ENCODE measurements around the gene ZIC4.

Gene ZIC4

GRCh38 chr3:147368151-147368550 is 38.2 kb downstream of the ZIC4 start:
- no peaks in the 10 kb centered on the region for H3K4me1 ChIP-seq (ENCODE audit: control insufficient read depth, insufficient read depth, low read length)
- peaks cover 63 to 73% of the 10 kb centered on the region in 2 donors for H3K27me3 ChIP-seq (ENCODE audit: control insufficient read depth in 1 of 2, insufficient read depth in 2 of 2, low read length in 2 of 2)
- no peak overlapping the region for H3K4me3 ChIP-seq (ENCODE audit: low read length in 2 of 2)
- peaks cover 0 to 6% of the 10 kb centered on the region in 2 donors for H3K9me3 ChIP-seq (ENCODE audit: control insufficient read depth in 2 of 2, low read length in 2 of 2)
- H3K9ac ChIP-seq (ENCODE audit: low read length in 2 of 2) = no peak overlapping the region
- no peak overlapping the region for H3K27ac ChIP-seq (ENCODE audit: low read length)
- H3K36me3 ChIP-seq (ENCODE audit: control insufficient read depth in 2 of 2, insufficient read depth in 2 of 2, low read length in 2 of 2) = no peaks in the 10 kb centered on the region

GRCh38 chr3:147367676-147368075 is 38.7 kb downstream of the ZIC4 start:
- Histone ChIP-seq H3K36me3 (ENCODE audit: control insufficient read depth in 2 of 2, insufficient read depth in 2 of 2, low read length in 2 of 2) (no peaks in the 10 kb centered on the region), H3K9ac (ENCODE audit: low read length in 2 of 2) (no peak overlapping the region), H3K4me3 (ENCODE audit: low read length in 2 of 2) (no peak overlapping the region), H3K27me3 (ENCODE audit: control insufficient read depth in 1 of 2, insufficient read depth in 2 of 2, low read length in 2 of 2) (peaks cover 60 to 69% of the 10 kb centered on the region in 2 donors), H3K9me3 (ENCODE audit: control insufficient read depth in 2 of 2, low read length in 2 of 2) (peaks cover 0 to 6% of the 10 kb centered on the region in 2 donors), H3K4me1 (ENCODE audit: control insufficient read depth, insufficient read depth, low read length) (no peaks in the 10 kb centered on the region), H3K27ac (ENCODE audit: low read length) (no peak overlapping the region)

- peaks cover 3% of the 10 kb centered on the region for H3K4me1 ChIP-seq (ENCODE audit: control insufficient read depth, insufficient read depth, low read length)
- H3K9ac ChIP-seq (ENCODE audit: low read length in 2 of 2) = no peak overlapping the region
- H3K27me3 ChIP-seq (ENCODE audit: control insufficient read depth in 1 of 2, insufficient read depth in 2 of 2, low read length in 2 of 2) = peaks cover 58 to 63% of the 10 kb centered on the region in 2 donors
- no peak overlapping the region for H3K27ac ChIP-seq (ENCODE audit: low read length)
- peaks cover 0 to 6% of the 10 kb centered on the region in 2 donors for H3K9me3 ChIP-seq (ENCODE audit: control insufficient read depth in 2 of 2, low read length in 2 of 2)
- no peak overlapping the region for H3K4me3 ChIP-seq (ENCODE audit: low read length in 2 of 2)
- H3K36me3 ChIP-seq (ENCODE audit: control insufficient read depth in 2 of 2, insufficient read depth in 2 of 2, low read length in 2 of 2) = no peaks in the 10 kb centered on the region
These were observed 40.9 kb downstream of the ZIC4 start for GRCh38 chr3:147365196-147366115.

- H3K27me3 ChIP-seq (ENCODE audit: control insufficient read depth in 1 of 2, insufficient read depth in 2 of 2, low read length in 2 of 2) = peaks cover 60 to 63% of the 10 kb centered on the region in 2 donors
- peaks cover 0 to 6% of the 10 kb centered on the region in 2 donors for H3K9me3 ChIP-seq (ENCODE audit: control insufficient read depth in 2 of 2, low read length in 2 of 2)
- peaks cover 3% of the 10 kb centered on the region for H3K4me1 ChIP-seq (ENCODE audit: control insufficient read depth, insufficient read depth, low read length)
- no peaks in the 10 kb centered on the region for H3K36me3 ChIP-seq (ENCODE audit: control insufficient read depth in 2 of 2, insufficient read depth in 2 of 2, low read length in 2 of 2)
- H3K4me3 ChIP-seq (ENCODE audit: low read length in 2 of 2) = no peak overlapping the region
- H3K9ac ChIP-seq (ENCODE audit: low read length in 2 of 2) = no peak overlapping the region
- no peak overlapping the region for H3K27ac ChIP-seq (ENCODE audit: low read length)
These were observed 41.6 kb downstream of the ZIC4 start for GRCh38 chr3:147364771-147365170.

GRCh38 chr3:147361454-147362420 is 44.6 kb downstream of the ZIC4 start:
- Histone ChIP-seq H3K4me1 (ENCODE audit: control insufficient read depth, insufficient read depth, low read length) (peaks cover 5% of the 10 kb centered on the region), H3K36me3 (ENCODE audit: control insufficient read depth in 2 of 2, insufficient read depth in 2 of 2, low read length in 2 of 2) (no peaks in the 10 kb centered on the region), H3K9me3 (ENCODE audit: control insufficient read depth in 2 of 2, low read length in 2 of 2) (peaks cover 0 to 11% of the 10 kb centered on the region in 2 donors), H3K4me3 (ENCODE audit: low read length in 2 of 2) (no peak overlapping the region), H3K27me3 (ENCODE audit: control insufficient read depth in 1 of 2, insufficient read depth in 2 of 2, low read length in 2 of 2) (peaks cover 64 to 65% of the 10 kb centered on the region in 2 donors), H3K27ac (ENCODE audit: low read length) (no peak overlapping the region), H3K9ac (ENCODE audit: low read length in 2 of 2) (no peak overlapping the region)

- H3K9me3 ChIP-seq (ENCODE audit: control insufficient read depth in 2 of 2, low read length in 2 of 2) = peaks cover 0 to 11% of the 10 kb centered on the region in 2 donors
- peaks cover 5% of the 10 kb centered on the region for H3K4me1 ChIP-seq (ENCODE audit: control insufficient read depth, insufficient read depth, low read length)
- H3K36me3 ChIP-seq (ENCODE audit: control insufficient read depth in 2 of 2, insufficient read depth in 2 of 2, low read length in 2 of 2) = no peaks in the 10 kb centered on the region
- no peak overlapping the region for H3K27ac ChIP-seq (ENCODE audit: low read length)
- no peak overlapping the region for H3K4me3 ChIP-seq (ENCODE audit: low read length in 2 of 2)
- peaks cover 69 to 74% of the 10 kb centered on the region in 2 donors for H3K27me3 ChIP-seq (ENCODE audit: control insufficient read depth in 1 of 2, insufficient read depth in 2 of 2, low read length in 2 of 2)
- no peak overlapping the region for H3K9ac ChIP-seq (ENCODE audit: low read length in 2 of 2)
These were observed 45.5 kb downstream of the ZIC4 start for GRCh38 chr3:147360646-147361453.

GRCh38 chr3:147360051-147360439 is 46.3 kb downstream of the ZIC4 start:
- H3K9me3 ChIP-seq (ENCODE audit: control insufficient read depth in 2 of 2, low read length in 2 of 2) = peaks cover 0 to 7% of the 10 kb centered on the region in 2 donors
- H3K27ac ChIP-seq (ENCODE audit: low read length) = no peak overlapping the region
- no peak overlapping the region for H3K9ac ChIP-seq (ENCODE audit: low read length in 2 of 2)
- no peak overlapping the region for H3K4me3 ChIP-seq (ENCODE audit: low read length in 2 of 2)
- H3K36me3 ChIP-seq (ENCODE audit: control insufficient read depth in 2 of 2, insufficient read depth in 2 of 2, low read length in 2 of 2) = no peaks in the 10 kb centered on the region
- H3K27me3 ChIP-seq (ENCODE audit: control insufficient read depth in 1 of 2, insufficient read depth in 2 of 2, low read length in 2 of 2) = peaks cover 72 to 74% of the 10 kb centered on the region in 2 donors
- H3K4me1 ChIP-seq (ENCODE audit: control insufficient read depth, insufficient read depth, low read length) = peaks cover 5% of the 10 kb centered on the region

- H3K4me3 ChIP-seq (ENCODE audit: low read length in 2 of 2) = no peak overlapping the region
- H3K9ac ChIP-seq (ENCODE audit: low read length in 2 of 2) = no peak overlapping the region
- H3K4me1 ChIP-seq (ENCODE audit: control insufficient read depth, insufficient read depth, low read length) = peaks cover 5% of the 10 kb centered on the region
- H3K27me3 ChIP-seq (ENCODE audit: control insufficient read depth in 1 of 2, insufficient read depth in 2 of 2, low read length in 2 of 2) = peaks cover 73 to 76% of the 10 kb centered on the region in 2 donors
- H3K27ac ChIP-seq (ENCODE audit: low read length) = no peak overlapping the region
- H3K9me3 ChIP-seq (ENCODE audit: control insufficient read depth in 2 of 2, low read length in 2 of 2) = peaks cover 0 to 5% of the 10 kb centered on the region in 2 donors
- H3K36me3 ChIP-seq (ENCODE audit: control insufficient read depth in 2 of 2, insufficient read depth in 2 of 2, low read length in 2 of 2) = no peaks in the 10 kb centered on the region
These were observed 46.9 kb downstream of the ZIC4 start for GRCh38 chr3:147359177-147360050.

- Histone ChIP-seq H3K27ac (ENCODE audit: low read length) (no peak overlapping the region), H3K4me1 (ENCODE audit: control insufficient read depth, insufficient read depth, low read length) (peaks cover 5% of the 10 kb centered on the region), H3K9ac (ENCODE audit: low read length in 2 of 2) (no peak overlapping the region), H3K36me3 (ENCODE audit: control insufficient read depth in 2 of 2, insufficient read depth in 2 of 2, low read length in 2 of 2) (no peaks in the 10 kb centered on the region), H3K27me3 (ENCODE audit: control insufficient read depth in 1 of 2, insufficient read depth in 2 of 2, low read length in 2 of 2) (peaks cover 77 to 82% of the 10 kb centered on the region in 2 donors), H3K4me3 (ENCODE audit: low read length in 2 of 2) (no peak overlapping the region), H3K9me3 (ENCODE audit: control insufficient read depth in 2 of 2, low read length in 2 of 2) (peaks cover 0 to 5% of the 10 kb centered on the region in 2 donors)
These were observed 48.0 kb downstream of the ZIC4 start for GRCh38 chr3:147358144-147358992.

Data from stomach smooth muscle (tissue), 2 donors.